Keratinocyte (primary cell): ENCODE results near the gene SMPD3.
"Not testable (repeated sequence)": the region's sequence is repeated elsewhere in the genome, so short reads cannot be mapped to it uniquely, and the experiment has no call there.

ENCODE experiments used
- CTCF ChIP-seq, 3 experiments: IDR thresholded peaks in 1 of 3; conservative IDR thresholded peaks in 1 of 3; optimal IDR thresholded peaks in 1 of 3; 2 replicates in 2 of 3; 3 replicates in 1 of 3; pipeline versions ENCODE3 to v1.5.1; 2011; ENCODE audit warnings: low read length in 3 of 3, mild to moderate bottlenecking in 3 of 3, moderate library complexity in 2 of 3, control low read depth in 1 of 3, inconsistent platforms in 1 of 3; ENCODE audit not compliant: insufficient read depth in 2 of 3; ENCODE audit errors: extremely low read depth in 1 of 3
- EZH2 ChIP-seq: IDR thresholded peaks from one replicate; pipeline ENCODE4 v1.6.1; 2012; ENCODE audit warnings: inconsistent platforms, mild to moderate bottlenecking, low read length, moderate library complexity

GRCh38 chr16:68494261-68494660 is 46.0 kb upstream of the SMPD3 start:
- TF ChIP-seq CTCF (optimal IDR thresholded peaks at IDR 0.05 in 1 of 3, IDR thresholded peaks at IDR 0.05 in 1 of 3, conservative IDR thresholded peaks at IDR 0.05 in 1 of 3; ENCODE audit: extremely low read depth in 1 of 3, insufficient read depth in 2 of 3, low read length in 3 of 3); EZH2: not testable (repeated sequence)
